Stimulated activated CD4-positive, alpha-beta T cell treated with anti-CD3 and anti-CD28 coated beads, Interleukin-1b, Interleukin-23, amount 100 ng/mL, for 4 hours (primary cell): ENCODE measurements around the gene ATAD5.
"Not testable (repeated sequence)": the region's sequence is repeated elsewhere in the genome, so short reads cannot be mapped to it uniquely, and the experiment has no call there.

ENCODE experiments used
- DNase-seq, 2 donors: peaks; one replicate each; pipeline ENCODE4 v3.0.0-alpha.2; 2020; ENCODE audit warnings: low read depth in 2 of 2

ATAD5 gene

GRCh38 chr17:30910151-30910550 lies 78.4 kb downstream of the ATAD5 start:
- DNase-seq, result not testable (repeated sequence)

GRCh38 chr17:30913955-30914354 lies 82.2 kb downstream of the ATAD5 start:
- DNase-seq, result no peak

- no peak for DNase-seq
These were observed 84.3 kb downstream of the ATAD5 start for GRCh38 chr17:30915833-30916611.

DNA sequence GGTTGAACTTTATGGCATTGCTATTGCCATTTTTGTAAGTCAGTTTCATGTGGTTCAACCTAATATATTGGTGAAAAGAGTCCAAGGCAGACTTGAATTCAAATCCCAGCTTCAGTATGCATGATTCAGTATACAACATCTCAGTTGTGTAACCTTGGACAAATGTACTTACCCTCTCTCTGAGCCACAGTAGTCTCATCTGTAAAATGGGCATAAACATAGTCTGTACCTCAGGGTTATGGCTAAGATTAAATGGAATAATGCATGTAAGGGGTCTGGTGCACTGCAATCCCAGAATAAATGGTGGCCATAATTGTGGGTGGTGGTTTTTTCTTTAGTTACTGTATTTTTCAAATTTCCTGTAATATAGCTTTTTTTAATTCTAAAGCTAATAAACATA lies 85.3 kb downstream of the ATAD5 start:
- no peak for DNase-seq

DNA sequence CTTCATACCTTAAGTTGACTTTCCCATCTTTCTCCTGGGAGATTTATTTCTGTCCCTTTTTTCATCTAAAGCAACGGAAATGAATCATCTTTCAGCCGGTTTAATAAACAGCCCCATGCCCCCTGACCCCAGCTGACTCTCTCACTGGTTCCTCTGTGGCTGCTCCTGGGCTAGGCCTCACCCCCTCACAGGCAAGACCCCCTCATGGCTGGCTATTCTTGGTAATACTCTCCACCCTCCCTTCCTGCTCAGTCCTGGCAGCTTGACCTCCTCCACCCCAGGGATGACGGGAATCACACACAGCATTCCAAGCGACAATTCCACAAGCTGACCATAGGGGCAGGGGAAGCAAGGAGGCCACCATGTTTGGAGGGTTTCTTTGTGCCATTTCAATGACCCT lies 88.5 kb downstream of the ATAD5 start:
- DNase-seq, result no peak

DNA sequence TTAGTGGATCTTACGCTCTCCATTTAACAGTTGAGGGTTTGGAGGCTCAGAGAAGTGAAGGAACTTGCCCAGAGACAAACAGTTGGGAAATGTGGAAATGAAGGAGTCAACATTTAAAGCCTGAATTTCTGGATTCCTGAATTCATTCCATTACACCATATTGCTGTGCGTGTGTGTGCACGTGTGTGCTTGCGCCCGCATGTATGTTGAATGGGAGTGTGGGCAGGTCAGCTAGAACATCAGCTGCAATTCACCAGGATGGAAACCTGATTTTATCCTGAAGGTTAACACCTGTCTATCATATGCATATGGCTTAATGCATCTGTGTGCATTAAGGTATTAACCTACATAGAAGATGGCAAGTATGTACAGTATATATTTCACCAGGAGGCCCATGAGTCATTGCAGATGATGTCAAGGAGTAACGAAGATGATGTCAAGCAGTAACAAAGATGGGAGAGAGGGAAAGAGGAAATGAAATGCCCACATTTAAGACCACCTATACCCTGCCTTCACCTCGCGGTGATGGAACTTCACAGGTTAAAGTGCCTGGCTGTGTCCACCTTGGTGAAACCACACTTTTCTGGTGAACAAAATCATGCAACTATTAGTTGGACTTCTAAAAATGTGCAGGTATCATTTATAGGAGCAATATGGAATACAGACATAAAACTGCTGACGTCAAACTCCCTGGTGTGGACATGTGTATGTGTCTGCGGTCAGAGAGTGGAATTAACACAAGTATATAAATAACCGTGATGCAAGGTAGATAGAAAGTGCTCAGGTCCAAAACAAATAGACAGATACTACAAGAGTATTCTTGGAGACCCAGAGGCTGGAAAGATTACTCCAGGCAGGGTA lies 89.1 kb downstream of the ATAD5 start:
- DNase-seq, result no peak

DNA sequence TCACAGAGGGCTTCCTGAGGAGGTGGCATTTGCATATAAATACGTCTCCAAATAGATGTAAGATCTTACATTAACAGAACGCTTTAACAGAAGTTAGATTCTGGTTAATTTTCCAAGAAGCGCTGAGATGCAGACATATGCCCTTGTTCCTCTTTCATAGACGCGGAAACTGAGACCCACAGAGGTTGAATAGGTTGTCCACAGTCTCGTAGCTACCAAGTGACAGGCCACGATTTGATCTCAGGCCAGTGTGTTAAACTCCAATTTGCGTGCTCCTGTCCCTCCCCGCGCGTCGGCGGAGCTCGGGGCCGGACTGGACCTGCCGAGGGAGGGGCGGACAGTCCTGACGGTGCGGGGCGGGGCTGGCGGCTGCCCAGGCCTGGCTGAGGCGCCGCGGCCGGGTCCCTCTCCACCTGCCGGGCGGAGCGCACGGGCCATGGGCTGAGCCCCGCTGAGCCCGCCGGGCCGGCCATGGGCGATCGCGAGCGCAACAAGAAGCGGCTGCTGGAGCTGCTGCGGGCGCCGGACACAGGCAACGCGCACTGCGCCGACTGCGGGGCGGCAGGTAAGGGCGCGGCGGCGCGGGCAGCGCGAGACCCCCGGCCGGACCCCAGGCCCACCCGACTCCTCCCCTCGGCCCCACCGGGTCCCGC lies 89.9 kb downstream of the ATAD5 start, which contains the start of gene ADAP2:
ADAP2 (plus strand) TSS at position 402 of the 653 bp plus-strand sequence; CDS start at position 472, 70 bp downstream.
- no peak for DNase-seq

GRCh38 chr17:30922235-30923030 lies 90.7 kb downstream of the ATAD5 start:
- no peak for DNase-seq

DNA sequence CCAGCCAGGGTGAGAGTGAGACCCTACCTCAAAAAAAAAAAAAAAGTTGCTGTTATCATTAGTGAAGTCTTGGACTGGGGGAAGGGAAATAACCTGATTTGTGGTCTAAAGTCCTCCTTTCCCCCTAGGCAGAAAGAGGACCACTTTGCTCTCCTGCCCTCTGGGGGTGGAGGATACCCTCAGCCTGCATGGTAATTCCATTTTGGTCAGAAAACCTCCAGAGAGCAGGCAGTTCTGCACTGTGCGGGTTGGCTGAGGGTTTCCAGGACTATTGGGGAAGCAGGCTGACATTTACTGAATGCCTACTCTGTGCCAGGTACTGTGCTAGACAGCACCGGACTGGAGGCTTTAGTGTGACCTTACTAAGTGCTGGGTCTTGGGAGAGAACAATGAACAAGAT lies 92.6 kb downstream of the ATAD5 start:
- DNase-seq, result no peak

DNA sequence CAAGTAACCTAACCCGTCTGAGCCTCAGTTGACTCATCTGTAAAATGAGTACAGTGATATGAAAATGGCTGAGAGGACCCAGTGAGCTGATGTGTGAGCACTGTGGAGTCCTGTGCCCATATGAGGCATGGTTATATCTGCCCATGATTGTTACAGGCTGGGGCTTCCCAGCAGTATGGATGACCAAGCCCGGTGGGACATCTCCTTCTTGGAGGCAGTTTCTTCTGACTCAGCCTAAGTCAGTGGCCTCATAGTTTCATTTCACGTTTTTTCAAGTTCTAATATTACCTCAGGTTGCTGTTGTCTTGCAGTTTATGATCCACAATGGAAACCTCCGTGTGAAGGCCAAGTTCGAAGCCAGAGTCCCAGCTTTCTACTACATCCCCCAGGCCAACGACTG lies 94.8 kb downstream of the ATAD5 start:
- DNase-seq, result no peak

DNA sequence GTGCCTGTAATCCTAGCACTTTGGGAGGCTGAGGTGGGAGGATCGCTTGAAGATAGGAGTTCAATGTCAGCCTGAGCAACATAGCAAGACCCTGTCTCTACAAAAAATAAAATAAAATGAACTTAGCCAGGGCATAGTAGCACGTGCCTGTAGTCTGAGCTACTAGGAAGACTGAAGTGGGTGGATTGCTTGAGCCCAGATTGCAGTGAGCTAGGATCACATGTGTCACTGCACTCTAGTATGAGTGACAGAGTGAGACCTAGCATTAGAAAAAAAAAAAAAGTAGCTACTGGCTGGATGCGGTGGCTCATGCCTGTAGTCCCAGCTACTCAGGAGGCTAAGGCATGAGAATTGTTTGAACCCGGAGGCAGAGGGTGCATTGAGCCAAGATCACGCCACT lies 96.0 kb downstream of the ATAD5 start:
- DNase-seq, result no peak

DNA sequence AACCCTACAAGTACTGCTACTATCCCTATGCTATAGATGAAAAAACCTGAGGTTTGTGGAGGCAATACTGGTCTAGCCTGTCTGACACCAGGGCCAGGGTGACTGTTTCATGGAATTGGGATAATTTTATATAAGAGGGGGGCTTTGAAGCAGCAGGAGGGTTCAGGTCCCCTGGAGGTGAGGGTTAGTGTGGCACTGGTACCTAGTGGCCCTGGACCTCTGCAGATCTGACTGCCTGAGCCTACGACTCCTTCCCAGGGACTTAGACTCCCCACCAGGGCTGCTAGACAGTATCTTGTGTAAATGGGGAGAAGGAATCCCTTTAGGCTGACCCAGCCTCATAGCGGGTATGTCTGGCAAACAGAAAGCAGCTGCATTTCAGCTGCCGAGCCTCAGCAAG lies 96.8 kb downstream of the ATAD5 start:
- DNase-seq, result no peak

GRCh38 chr17:30929081-30929633 lies 97.4 kb downstream of the ATAD5 start:
- no peak for DNase-seq

GRCh38 chr17:30929861-30930260 lies 98.1 kb downstream of the ATAD5 start:
- DNase-seq, result not testable (repeated sequence)

GRCh38 chr17:30930495-30930894 lies 98.7 kb downstream of the ATAD5 start:
- no peak for DNase-seq

DNA sequence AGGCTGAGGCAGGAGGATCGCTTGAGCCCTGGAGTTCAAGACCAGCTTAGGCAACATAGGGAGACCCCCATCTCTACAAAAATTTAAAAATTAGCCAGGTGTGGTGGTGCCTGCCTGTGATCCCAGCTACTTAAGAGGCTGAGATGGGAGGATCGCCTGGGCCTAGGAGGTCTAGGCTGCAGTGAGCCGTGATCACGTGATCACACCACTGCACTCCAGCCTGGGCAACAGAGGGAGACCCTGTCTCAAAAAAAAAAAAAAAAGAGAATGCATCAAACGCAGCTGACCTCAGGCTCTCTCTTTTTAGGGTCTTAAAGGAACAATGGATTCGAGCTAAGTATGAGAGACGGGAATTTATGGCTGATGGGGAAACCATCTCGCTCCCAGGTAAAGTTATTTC lies 99.8 kb downstream of the ATAD5 start:
- not testable (repeated sequence) for DNase-seq

DNA sequence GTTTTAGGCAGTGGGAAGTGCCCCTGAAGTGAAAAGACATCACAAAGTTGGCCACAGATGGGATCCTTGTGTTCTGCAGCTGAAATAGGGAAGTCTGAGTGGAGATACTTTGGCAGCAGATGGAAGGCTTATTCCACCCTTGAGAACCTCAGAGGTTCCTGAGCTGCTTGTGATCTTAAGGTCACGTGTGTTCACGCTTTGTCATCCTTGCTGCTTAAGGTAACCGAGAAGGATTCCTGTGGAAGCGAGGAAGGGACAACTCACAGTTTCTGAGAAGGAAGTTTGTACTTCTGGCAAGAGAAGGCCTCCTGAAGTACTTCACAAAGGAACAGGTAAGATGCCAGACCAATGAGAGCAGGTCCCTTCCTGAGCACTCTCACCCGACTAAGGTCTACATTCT lies 102.2 kb downstream of the ATAD5 start:
- DNase-seq, result no peak

DNA sequence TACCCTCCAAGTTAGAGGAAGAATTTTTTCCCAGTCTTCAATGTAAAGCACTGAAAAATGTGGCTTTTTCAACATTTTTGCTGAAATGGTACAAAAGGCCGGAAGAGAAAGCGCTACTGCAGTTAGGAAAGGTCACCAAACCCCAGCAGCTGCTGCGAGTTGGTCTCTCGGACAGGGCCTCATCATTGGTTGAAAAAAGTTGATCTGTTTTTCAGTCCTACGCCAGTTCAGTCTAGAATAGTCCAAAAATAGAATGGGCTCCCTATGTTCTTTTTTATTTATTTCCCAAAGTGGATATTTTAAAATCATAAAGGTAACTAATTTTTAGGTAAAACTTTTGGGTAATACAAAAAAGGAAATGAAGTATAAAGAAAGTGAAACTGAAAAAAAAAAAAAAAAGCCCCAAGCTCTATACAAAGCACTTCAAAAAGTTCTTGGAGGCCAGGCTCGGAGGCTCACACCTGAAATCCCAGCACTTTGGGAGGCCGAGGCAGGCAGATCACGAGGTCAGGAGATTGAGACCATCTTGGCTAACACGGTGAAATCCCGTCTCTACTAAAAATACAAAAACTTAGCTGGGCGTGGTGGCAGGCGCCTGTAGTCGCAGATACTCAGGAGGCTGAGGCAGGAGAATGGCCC lies 107.4 kb downstream of the ATAD5 start:
- DNase-seq, result no peak

DNA sequence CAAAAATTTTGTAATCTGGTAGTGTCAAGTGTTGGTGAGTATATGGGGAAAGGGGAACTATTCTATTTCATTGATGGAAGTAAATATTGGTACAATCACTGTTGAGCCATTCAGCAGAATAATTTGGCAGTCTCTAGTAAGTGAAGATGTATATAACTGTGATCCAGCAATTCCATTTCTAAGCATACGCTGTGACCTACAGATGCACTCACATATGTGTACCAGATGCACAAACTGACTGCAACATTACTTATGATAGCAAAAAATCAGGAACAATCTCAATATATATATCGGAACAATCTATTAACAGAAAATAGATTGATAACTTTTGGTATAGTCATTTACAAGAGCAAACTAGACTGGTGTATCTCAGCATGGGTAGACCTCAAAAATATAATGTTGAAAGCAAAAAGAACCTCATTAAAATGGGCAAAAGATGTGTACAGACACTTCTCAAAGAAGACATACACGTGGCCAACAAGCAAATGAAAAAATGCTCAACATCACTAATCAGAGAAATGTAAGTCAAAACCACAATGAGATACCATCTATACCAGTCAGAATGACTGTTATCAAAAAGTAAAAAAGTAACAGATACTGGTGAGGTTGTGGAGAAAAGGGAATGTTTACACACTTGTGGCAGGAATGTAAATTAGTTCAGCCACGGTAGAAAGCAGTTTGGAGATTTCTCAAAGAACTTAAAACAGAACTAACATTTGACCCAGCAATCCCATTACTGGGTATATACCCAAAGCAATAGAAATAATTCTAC lies 110.7 kb downstream of the ATAD5 start:
- no peak for DNase-seq
